HUES64 (cell line): ENCODE results near the gene SPIN3. TPM values are rescaled to one million over a fixed set of nuclear protein-coding genes. Genes with fewer than 3 reads are reported as not detected.
"Not testable (repeated sequence)": the region's sequence is repeated elsewhere in the genome, so short reads cannot be mapped to it uniquely, and the experiment has no call there.

ENCODE experiments used
- H3K27ac ChIP-seq: 2 replicates; pipeline ENCODE4 v1.7.0; 2013; ENCODE audit warnings: low read depth, low read length, inconsistent platforms
- H3K27me3 ChIP-seq: 2 replicates; pipeline ENCODE4 v1.6.1; 2013; ENCODE audit warnings: mild to moderate bottlenecking, low read length; ENCODE audit not compliant: insufficient read depth
- H3K36me3 ChIP-seq: 2 replicates; pipeline ENCODE4 v1.6.1; 2013; ENCODE audit warnings: mild to moderate bottlenecking, low read length; ENCODE audit not compliant: insufficient read depth
- H3K4me1 ChIP-seq: 2 replicates; pipeline ENCODE4 v1.6.1; 2013; ENCODE audit warnings: mild to moderate bottlenecking, low read length, moderate library complexity; ENCODE audit not compliant: insufficient read depth
- H3K4me3 ChIP-seq: 2 replicates; pipeline ENCODE4 v1.5.1; 2013; ENCODE audit warnings: mild to moderate bottlenecking, low read length, moderate library complexity
- H3K9ac ChIP-seq: 2 replicates; pipeline ENCODE4 v1.6.1; 2013; ENCODE audit warnings: mild to moderate bottlenecking, low read depth, low read length
- H3K9me3 ChIP-seq: 2 replicates; pipeline ENCODE4 v1.6.1; 2013; ENCODE audit warnings: low read depth, low read length; ENCODE audit not compliant: insufficient read depth
- WGBS: fragments of 150-250, 120-280 bp; methylation state at CpG from one replicate; pipeline ENCODE4 v1.1.7; 2013; ENCODE audit warnings: missing lambda C conversion rate; 5-methylcytosine and 5-hydroxymethylcytosine counted together
- polyA plus RNA-seq, 2 experiments: library from polyadenylated mRNA; stranded (reverse); fragments of 50-300 nt; gene quantifications; one replicate each; pipeline ENCODE4 v1.2.3, GENCODE V29; 2013

Gene SPIN3
- polyA plus RNA-seq (2013, experiment 1 of 2), result 9.2 TPM
- polyA plus RNA-seq (2013, experiment 2 of 2), result 7.3 TPM

GRCh38 chrX:56995271-56995994, at the start of gene SPIN3:
Gene SPIN3 (minus strand): TSS chrX:56995541. CDS start chrX:56994947, 594 bp downstream.
- Histone ChIP-seq H3K36me3 (peaks cover 38% of the 10 kb centered on the region), H3K27ac (peak within 1 kb of the TSS; percentile 91), H3K27me3 (no peaks in the 10 kb centered on the region), H3K9ac (peak within 1 kb of the TSS; percentile 87), H3K4me3 (peak within 1 kb of the TSS; percentile 88), H3K9me3 (no peaks in the 10 kb centered on the region), H3K4me1 (peaks cover 7% of the 10 kb centered on the region)
- WGBS, result 0% methylated on average over 36 of the region's 39 CpGs

DNA sequence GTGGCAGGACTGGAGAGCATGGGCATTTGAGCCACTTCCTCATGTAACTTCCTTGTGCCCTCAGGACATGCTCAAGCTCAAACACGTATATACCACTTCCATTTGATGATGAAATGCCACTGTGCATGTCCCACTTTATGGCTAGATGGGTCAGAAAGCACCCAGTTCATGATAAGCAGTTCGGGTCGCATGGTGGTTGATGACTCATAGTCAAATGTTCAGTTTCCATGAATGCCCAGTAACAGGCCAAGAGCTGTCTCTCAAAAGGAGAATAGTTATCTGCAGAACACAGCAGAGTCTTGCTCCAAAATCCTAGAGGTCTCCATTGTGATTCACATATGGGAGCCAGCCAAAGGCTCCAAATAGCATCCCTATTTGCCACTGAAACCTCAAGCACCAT, 48.9 kb upstream of the SPIN3 start:
- Histone ChIP-seq H3K9ac (no peak overlapping the region), H3K4me3 (no peak overlapping the region), H3K36me3 (no peaks in the 10 kb centered on the region), H3K9me3 (no peaks in the 10 kb centered on the region), H3K27ac (no peak overlapping the region), H3K27me3 (no peaks in the 10 kb centered on the region), H3K4me1 (no peaks in the 10 kb centered on the region)
- 80% methylated on average over 3 of the region's 3 CpGs for WGBS

DNA sequence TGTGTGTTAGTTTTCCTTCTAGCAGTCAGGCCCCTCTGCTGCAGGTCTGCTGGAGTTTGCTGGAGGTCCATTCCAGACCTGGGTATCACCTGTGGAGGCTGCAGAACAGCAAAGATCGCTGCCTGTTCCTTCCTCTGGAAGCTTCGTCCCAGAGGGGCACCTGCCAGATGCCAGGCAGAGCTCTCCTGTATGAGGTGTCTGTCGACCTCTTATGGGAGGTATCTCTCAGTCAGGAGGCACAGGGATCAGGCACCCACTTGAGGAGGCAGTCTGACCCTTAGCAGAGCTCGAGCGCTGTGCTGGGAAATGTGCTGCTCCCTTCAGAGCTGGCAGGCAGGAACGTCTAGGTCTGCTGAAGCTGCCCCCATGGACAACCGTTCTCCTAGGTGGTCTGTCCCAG, 41.9 kb upstream of the SPIN3 start:
- WGBS, result 93% methylated on average over 7 of the region's 7 CpGs
- H3K4me3 ChIP-seq, H3K36me3 ChIP-seq, H3K9me3 ChIP-seq, H3K27ac ChIP-seq, H3K27me3 ChIP-seq, H3K9ac ChIP-seq, H3K4me1 ChIP-seq: not testable (repeated sequence)

DNA sequence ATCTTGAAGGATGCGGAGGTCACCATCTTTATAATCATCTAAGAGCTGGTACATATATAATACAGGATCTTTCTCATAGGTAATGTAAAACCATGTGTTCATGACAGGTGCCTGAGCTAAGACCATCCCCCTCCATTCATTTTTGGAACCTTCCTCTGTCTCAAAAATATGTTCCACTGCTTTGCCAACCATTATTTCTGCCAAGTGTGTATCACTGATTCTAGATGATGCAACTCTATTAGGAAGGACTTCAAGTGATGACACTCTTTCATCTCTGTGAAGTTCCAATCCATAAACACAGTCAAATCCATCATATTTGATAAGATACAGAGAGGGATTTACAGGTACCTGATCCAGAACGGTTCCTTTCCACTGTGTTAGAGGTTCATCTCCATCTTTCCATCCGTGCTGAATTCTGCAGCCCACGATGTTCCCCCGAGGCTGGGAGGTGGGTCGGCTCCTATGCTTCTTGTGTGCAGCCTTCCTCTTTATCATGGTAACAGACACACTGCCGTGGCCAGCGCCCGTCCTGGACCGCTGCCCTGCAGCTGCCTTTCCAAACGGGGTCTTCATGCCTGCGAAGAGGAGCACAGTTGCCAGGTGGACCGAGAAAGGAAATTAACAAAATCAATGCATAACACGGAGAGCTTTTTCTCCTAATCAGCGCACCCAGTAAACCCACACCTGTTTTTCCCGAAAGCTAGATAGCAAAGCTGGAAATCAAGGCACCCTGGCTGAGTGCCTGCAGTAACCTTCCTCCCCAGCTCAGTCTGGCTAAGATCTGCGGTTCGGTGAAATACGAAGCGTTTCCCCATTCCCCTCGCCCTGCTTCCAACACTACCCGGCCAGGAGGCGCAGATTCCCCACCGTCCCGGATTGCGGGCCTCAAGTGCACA, 718 bp downstream of the SPIN3 start:
- Histone ChIP-seq H3K4me1 (peaks cover 7% of the 10 kb centered on the region), H3K27ac (peak overlapping the region; percentile 91; the same call in 1 of the 2 replicates), H3K9me3 (no peaks in the 10 kb centered on the region), H3K36me3 (peaks cover 45% of the 10 kb centered on the region), H3K27me3 (no peaks in the 10 kb centered on the region), H3K4me3 (peak overlapping the region; percentile 88), H3K9ac (peak overlapping the region; percentile 87)
- WGBS, result 5% methylated on average over 25 of the region's 26 CpGs

DNA sequence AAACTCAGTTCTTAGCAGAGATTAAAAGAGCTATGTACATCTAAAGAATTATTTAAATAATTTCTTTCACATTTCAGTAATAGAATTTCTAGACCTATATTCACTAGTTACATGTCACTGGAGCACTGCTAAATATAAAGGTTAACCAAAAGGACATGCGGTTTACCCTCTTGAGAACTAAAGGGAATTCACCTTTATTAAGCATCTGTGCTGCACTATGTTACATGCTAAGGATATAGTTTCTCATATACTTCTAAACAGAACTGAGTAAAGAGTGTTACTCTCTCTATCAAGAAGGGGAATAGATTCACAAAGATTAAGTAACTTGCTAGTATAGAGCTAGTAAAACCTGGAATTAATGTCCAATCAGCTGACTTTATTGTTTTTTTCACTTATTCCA, 7.6 kb downstream of the SPIN3 start:
- WGBS, result no CpG with 5 or more reads among the region's 1 CpG
- Histone ChIP-seq H3K9me3 (no peaks in the 10 kb centered on the region), H3K9ac (no peak overlapping the region), H3K4me1 (no peaks in the 10 kb centered on the region), H3K27ac (no peak overlapping the region), H3K4me3 (no peak overlapping the region), H3K36me3 (peaks cover 91% of the 10 kb centered on the region), H3K27me3 (no peaks in the 10 kb centered on the region)

DNA sequence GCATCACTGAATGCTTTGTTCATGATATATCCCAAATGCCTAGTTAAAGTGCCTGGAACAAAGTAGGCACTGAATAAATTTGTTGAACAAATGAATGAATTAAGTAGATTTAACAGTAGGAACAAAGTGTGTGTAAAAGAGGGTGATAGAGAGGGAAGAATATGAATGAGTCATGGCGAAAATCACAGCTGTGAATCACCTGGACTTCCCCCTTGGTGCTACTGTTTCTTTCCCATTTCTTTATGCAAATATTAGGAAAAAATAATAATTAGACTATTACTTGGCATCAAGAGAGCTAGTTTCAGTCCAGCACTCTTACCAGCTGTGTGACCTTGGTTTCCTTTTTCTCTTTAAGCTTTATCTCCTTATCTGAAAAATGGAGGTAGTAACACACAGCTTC, 9.2 kb downstream of the SPIN3 start:
- peaks cover 90% of the 10 kb centered on the region for H3K36me3 ChIP-seq
- no peaks in the 10 kb centered on the region for H3K4me1 ChIP-seq
- no peaks in the 10 kb centered on the region for H3K27me3 ChIP-seq
- no peaks in the 10 kb centered on the region for H3K9me3 ChIP-seq
- no peak overlapping the region for H3K27ac ChIP-seq
- no peak overlapping the region for H3K9ac ChIP-seq
- WGBS, result no CpG with 5 or more reads among the region's 1 CpG
- H3K4me3 ChIP-seq, result no peak overlapping the region

DNA sequence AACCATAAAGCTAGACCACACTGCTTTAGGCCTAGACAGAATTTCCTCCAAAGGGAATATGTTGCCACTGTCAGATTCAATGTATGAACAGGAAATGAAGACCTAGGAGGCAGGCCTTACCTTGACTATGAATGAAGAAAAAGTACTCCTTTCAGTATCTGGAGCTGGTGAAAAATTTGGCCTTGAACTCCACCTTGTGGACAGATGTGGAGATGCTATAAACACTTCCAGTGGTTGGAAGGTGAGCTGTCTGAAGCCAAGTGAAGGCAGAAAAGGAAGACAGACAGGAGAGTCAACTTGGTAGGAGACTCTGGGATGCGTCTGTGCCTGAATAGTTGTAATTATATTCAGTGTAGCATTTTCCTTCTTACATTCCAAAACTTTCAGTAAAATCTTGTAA, 17.2 kb downstream of the SPIN3 start:
- Histone ChIP-seq H3K27ac (no peak overlapping the region), H3K9ac (no peak overlapping the region), H3K9me3 (no peaks in the 10 kb centered on the region), H3K4me3 (no peak overlapping the region), H3K4me1 (no peaks in the 10 kb centered on the region), H3K36me3 (peaks cover 74% of the 10 kb centered on the region), H3K27me3 (no peaks in the 10 kb centered on the region)
- no CpG with 5 or more reads among the region's 1 CpG for WGBS

- no peaks in the 10 kb centered on the region for H3K4me1 ChIP-seq
- no peaks in the 10 kb centered on the region for H3K9me3 ChIP-seq
- peaks cover 55% of the 10 kb centered on the region for H3K36me3 ChIP-seq
- H3K4me3 ChIP-seq, result no peak overlapping the region
- H3K27me3 ChIP-seq, result no peaks in the 10 kb centered on the region
- H3K27ac ChIP-seq, result no peak overlapping the region
- H3K9ac ChIP-seq, result no peak overlapping the region
- WGBS, result 92% methylated on average over 2 of the region's 2 CpGs
These were observed 19.7 kb downstream of the SPIN3 start for GRCh38 chrX:56975611-56976010.

DNA sequence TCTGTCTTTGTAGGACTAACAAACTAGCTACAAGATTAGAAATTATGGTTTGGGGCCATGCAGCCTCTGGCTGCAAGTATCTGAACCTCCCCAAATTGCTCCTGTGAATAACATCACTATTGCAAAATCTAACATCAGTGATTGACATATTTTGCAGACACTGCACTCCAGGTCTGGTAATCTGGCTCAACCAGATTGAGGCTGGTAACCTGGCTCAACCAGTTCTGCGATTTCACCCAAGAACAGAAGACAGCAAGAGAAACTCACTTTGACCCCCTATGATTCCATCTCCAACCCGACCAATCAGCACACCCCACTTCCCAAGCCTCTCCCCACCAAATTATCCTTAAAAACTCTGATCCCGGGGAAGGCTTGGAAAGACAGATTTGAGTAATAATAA, 20.9 kb downstream of the SPIN3 start:
- Histone ChIP-seq H3K36me3 (peaks cover 46% of the 10 kb centered on the region), H3K4me1 (no peaks in the 10 kb centered on the region), H3K4me3 (no peak overlapping the region), H3K27ac (no peak overlapping the region), H3K27me3 (no peaks in the 10 kb centered on the region), H3K9ac (no peak overlapping the region), H3K9me3 (no peaks in the 10 kb centered on the region)
- WGBS, result 94% methylated on average over 3 of the region's 3 CpGs

DNA sequence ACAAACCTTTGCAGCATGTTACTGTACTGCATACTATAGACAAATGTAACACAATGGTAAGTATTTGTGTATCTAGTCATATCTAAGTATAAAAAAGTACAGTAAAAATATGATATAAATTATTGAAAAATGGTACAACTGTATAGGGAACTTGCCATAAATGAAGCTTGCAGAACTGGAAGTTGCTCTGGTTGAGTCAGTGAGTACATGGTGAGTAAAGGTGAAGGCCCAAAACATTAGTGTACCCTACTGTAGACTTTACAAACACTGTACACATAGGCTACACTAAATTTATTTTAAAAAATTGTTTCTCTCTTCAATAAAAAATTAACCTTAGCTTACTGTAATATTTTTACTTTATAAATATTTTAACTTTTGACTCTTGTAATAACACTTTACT, 25.8 kb downstream of the SPIN3 start:
- Histone ChIP-seq H3K9ac (no peak overlapping the region), H3K4me1 (no peaks in the 10 kb centered on the region)

GRCh38 chrX:56968980-56969379, 26.4 kb downstream of the SPIN3 start:
- H3K27ac ChIP-seq, result no peak overlapping the region
- no peaks in the 10 kb centered on the region for H3K27me3 ChIP-seq

More for the DNA sequence above, 25.8 kb downstream of the SPIN3 start:
- peaks cover 21% of the 10 kb centered on the region for H3K36me3 ChIP-seq
- H3K27ac ChIP-seq, result no peak overlapping the region
- no peak overlapping the region for H3K4me3 ChIP-seq
- no peaks in the 10 kb centered on the region for H3K9me3 ChIP-seq
- no peaks in the 10 kb centered on the region for H3K27me3 ChIP-seq

More at GRCh38 chrX:56968980-56969379, 26.4 kb downstream of the SPIN3 start:
- no CpG with 5 or more reads among the region's 1 CpG for WGBS
- no peak overlapping the region for H3K4me3 ChIP-seq
- H3K9ac ChIP-seq, result no peak overlapping the region
- no peaks in the 10 kb centered on the region for H3K9me3 ChIP-seq
- no peaks in the 10 kb centered on the region for H3K4me1 ChIP-seq
- H3K36me3 ChIP-seq, result peaks cover 24% of the 10 kb centered on the region
